Astrocyte (in vitro differentiated cells and primary cell): ENCODE data around the gene MYADM. TPM values are rescaled to one million over a fixed set of nuclear protein-coding genes. Genes with fewer than 3 reads are reported as not detected.
"Not testable (repeated sequence)": the region's sequence is repeated elsewhere in the genome, so short reads cannot be mapped to it uniquely, and the experiment has no call there.

ENCODE experiments used
- DNase-seq: peaks from one replicate; pipeline ENCODE4 v3.0.0-alpha.2; 2010; ENCODE audit warnings: low read depth
- FAIRE-seq: peaks from 2 replicates; lab custom pipeline; 2011; peaks lifted over from hg19 to GRCh38; lab: Jason Lieb, UNC
- H2AFZ ChIP-seq: 2 replicates; pipeline ENCODE4 v1.6.0; 2012; ENCODE audit warnings: low read depth, low read length, inconsistent platforms
- H3K27ac ChIP-seq: 2 replicates; pipeline ENCODE4 v1.5.1; 2011; ENCODE audit warnings: low read depth, low read length, inconsistent platforms
- H3K27me3 ChIP-seq: 2 replicates; pipeline ENCODE4 v1.6.0; 2011; ENCODE audit warnings: low read length, inconsistent platforms; ENCODE audit not compliant: insufficient read depth
- H3K36me3 ChIP-seq: 2 replicates; pipeline ENCODE4 v1.5.1; 2011; ENCODE audit warnings: low read length, inconsistent platforms; ENCODE audit not compliant: insufficient read depth
- H3K4me1 ChIP-seq: 2 replicates; pipeline ENCODE4 v1.5.1; 2011; ENCODE audit warnings: low read length, inconsistent platforms; ENCODE audit not compliant: insufficient read depth
- H3K4me2 ChIP-seq: 2 replicates; pipeline ENCODE4 v1.6.0; 2012; ENCODE audit warnings: low read length, inconsistent platforms
- H3K4me3 ChIP-seq: 2 replicates; pipeline ENCODE4 v1.5.1; 2011; ENCODE audit warnings: low read depth, mild to moderate bottlenecking, low read length, inconsistent platforms; ENCODE audit not compliant: insufficient read depth
- H3K79me2 ChIP-seq: 2 replicates; pipeline ENCODE4 v1.6.0; 2012; ENCODE audit warnings: mild to moderate bottlenecking, low read length, inconsistent platforms; ENCODE audit not compliant: insufficient read depth
- H3K9ac ChIP-seq: 2 replicates; pipeline ENCODE4 v1.6.0; 2012; ENCODE audit warnings: mild to moderate bottlenecking, low read length, inconsistent platforms
- H3K9me3 ChIP-seq: 2 replicates; pipeline ENCODE4 v1.5.1; 2012; ENCODE audit warnings: low read depth, mild to moderate bottlenecking, low read length, inconsistent platforms; ENCODE audit not compliant: insufficient read depth
- H4K20me1 ChIP-seq: 2 replicates; pipeline ENCODE4 v1.6.0; 2012; ENCODE audit warnings: low read length, inconsistent platforms; ENCODE audit not compliant: insufficient read depth
- H3K27ac Mint-ChIP-seq: one replicate; pipeline ENCODE4 v1.8.0; 2021; ENCODE audit warnings: mild to moderate bottlenecking, mixed read lengths; ENCODE audit not compliant: unreplicated experiment
- H3K27me3 Mint-ChIP-seq: one replicate; pipeline ENCODE4 v1.8.0; 2021; ENCODE audit warnings: low read depth, mixed read lengths; ENCODE audit not compliant: unreplicated experiment
- H3K36me3 Mint-ChIP-seq: one replicate; pipeline ENCODE4 v1.8.0; 2021; ENCODE audit warnings: low read depth, mixed read lengths; ENCODE audit not compliant: unreplicated experiment
- H3K4me1 Mint-ChIP-seq: one replicate; pipeline ENCODE4 v1.8.0; 2021; ENCODE audit warnings: low read depth, mixed read lengths; ENCODE audit not compliant: unreplicated experiment
- H3K4me3 Mint-ChIP-seq: one replicate; pipeline ENCODE4 v1.8.0; 2021; ENCODE audit warnings: mild to moderate bottlenecking, moderate library complexity, mixed read lengths; ENCODE audit not compliant: unreplicated experiment
- H3K9me3 Mint-ChIP-seq: one replicate; pipeline ENCODE4 v1.8.0; 2021; ENCODE audit warnings: mild to moderate bottlenecking, mixed read lengths; ENCODE audit not compliant: unreplicated experiment
- EZH2 ChIP-seq: IDR thresholded peaks from 2 replicates; pipeline ENCODE4 v1.6.1; 2012; ENCODE audit warnings: mild to moderate bottlenecking, low read length, inconsistent platforms; ENCODE audit not compliant: insufficient read depth
- total RNA-seq: library from RNA; stranded (reverse); gene quantifications from 2 replicates; pipeline ENCODE4 v1.2.1, GENCODE V29; 2021
- TF ChIP-seq, protein P1 (sequence below): IDR thresholded peaks from 2 replicates; pipeline ENCODE4 v1.5.1; 2011; ENCODE audit warnings: low read depth, mild to moderate bottlenecking, inconsistent platforms, low read length, moderate library complexity; ENCODE audit not compliant: insufficient read depth

Gene MYADM
- total RNA-seq, 1 donor from 2014 or later: 221 TPM

DNA sequence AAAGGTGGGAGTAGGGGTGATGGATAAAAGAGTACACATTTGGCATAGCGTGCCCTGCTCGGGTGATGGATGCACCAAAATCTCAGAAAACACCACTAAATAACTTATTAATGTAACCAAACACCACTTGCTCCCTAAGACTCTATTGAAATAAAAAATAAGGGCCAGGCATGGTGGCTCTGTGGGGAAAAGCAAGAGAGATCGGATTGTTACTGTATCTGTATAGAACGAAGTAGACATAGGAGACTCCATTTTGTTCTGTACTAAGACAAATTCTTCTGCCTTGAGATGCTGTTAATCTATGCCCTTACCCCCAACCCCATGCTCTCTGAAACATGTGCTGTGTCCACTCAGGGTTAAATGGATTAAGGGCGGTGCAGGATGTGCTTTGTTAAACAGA, 29.2 kb upstream of the MYADM start:
- not testable (repeated sequence) for H3K4me2 ChIP-seq, H3K4me1 ChIP-seq, H3K9me3 Mint-ChIP-seq, H3K36me3 ChIP-seq, H2AFZ ChIP-seq, H3K9me3 ChIP-seq, DNase-seq, H3K4me1 Mint-ChIP-seq, H3K79me2 ChIP-seq, H3K36me3 Mint-ChIP-seq, H3K27me3 ChIP-seq, H3K27ac Mint-ChIP-seq, H4K20me1 ChIP-seq, H3K4me3 Mint-ChIP-seq, H3K27ac ChIP-seq, H3K9ac ChIP-seq, FAIRE-seq, H3K4me3 ChIP-seq
- H3K27me3 Mint-ChIP-seq: peaks cover 17% of the 10 kb centered on the region

DNA sequence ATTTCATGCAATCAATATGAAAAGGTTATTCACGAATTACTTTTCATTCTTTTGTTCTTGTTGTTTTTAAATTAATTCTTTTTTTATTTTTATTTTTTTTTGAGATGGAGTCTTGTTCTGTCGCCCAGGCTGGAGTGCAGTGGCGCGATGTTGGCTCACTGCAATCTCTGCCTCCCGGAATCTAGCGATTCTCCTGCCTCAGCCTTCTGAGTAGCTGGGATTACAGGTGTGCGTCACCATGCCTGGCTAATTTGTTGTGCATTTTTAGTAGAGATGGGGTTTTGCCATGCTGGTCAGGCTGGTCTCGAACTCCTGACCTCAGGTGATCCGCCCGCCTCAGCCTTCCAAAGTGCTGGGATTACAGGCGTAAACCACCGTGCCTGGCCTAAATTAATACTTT, 27.4 kb upstream of the MYADM start:
- H3K9me3 ChIP-seq, H3K4me3 ChIP-seq, H4K20me1 ChIP-seq, H3K4me1 Mint-ChIP-seq, H3K36me3 Mint-ChIP-seq, H3K27ac Mint-ChIP-seq, H3K4me1 ChIP-seq, H3K27me3 Mint-ChIP-seq, H3K36me3 ChIP-seq, H3K9ac ChIP-seq, H3K4me3 Mint-ChIP-seq, DNase-seq, H3K9me3 Mint-ChIP-seq, H3K4me2 ChIP-seq, H3K27ac ChIP-seq, H3K27me3 ChIP-seq, H3K79me2 ChIP-seq, FAIRE-seq, H2AFZ ChIP-seq: not testable (repeated sequence)

DNA sequence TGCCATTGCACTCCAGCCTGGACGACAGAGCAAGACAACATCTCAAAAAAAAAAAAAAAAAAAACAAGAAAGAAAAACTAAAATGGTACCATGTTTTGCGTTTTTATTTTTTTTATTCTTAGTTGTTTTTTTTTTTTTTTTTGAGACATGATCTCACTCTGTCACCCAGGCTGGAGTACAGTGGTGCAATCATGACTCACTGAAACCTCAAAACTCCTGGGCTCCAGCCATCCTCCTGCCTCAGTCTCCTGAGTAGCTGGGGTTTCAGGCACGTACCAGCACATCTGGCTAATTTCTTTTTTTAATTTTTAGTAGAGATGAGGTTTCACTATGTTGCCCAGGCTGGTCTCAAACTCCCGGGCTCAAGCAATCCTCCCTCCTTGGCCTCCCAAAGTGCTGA, 26.8 kb upstream of the MYADM start:
- not testable (repeated sequence) for H3K9me3 ChIP-seq, H3K27me3 ChIP-seq, H3K4me3 ChIP-seq, H3K9me3 Mint-ChIP-seq, H3K4me1 Mint-ChIP-seq, H2AFZ ChIP-seq, H4K20me1 ChIP-seq, H3K4me1 ChIP-seq, H3K4me3 Mint-ChIP-seq, H3K79me2 ChIP-seq, FAIRE-seq, H3K36me3 Mint-ChIP-seq, H3K36me3 ChIP-seq, H3K27me3 Mint-ChIP-seq
- peak overlapping the region; percentile 1 for H3K9ac ChIP-seq
- peak overlapping the region; percentile 78 for H3K27ac Mint-ChIP-seq
- peak overlapping the region; percentile 71 for H3K27ac ChIP-seq
- peak overlapping the region; percentile 65 for H3K4me2 ChIP-seq
- DNase-seq: peak; percentile 85

DNA sequence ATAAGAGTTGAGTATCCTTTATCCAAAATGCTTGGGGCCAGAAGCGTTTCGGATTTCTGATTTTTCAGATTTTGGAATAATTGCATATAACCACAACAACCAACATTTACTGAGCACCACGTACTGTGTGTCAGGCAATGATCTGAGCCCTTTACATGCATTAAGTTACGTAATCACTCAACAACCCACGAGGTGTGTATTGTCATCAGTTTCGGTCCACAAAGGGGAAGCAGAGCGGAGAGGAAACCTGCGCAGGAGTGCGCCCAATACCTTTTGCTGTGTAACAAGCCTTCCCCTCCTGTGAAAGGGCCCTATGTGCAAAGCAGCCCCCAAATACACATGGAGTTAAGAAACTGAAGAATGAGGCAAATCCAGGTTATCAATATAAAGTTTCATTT, 22.8 kb upstream of the MYADM start:
- no peak for DNase-seq
- Mint-ChIP-seq H3K36me3 (no peaks in the 10 kb centered on the region), H3K4me1 (peaks cover 3% of the 10 kb centered on the region), H3K27ac (no peak overlapping the region), H3K4me3 (no peak overlapping the region), H3K9me3 (no peaks in the 10 kb centered on the region), H3K27me3 (no peaks in the 10 kb centered on the region)
- H3K4me3 ChIP-seq: no peak overlapping the region
- H3K4me2 ChIP-seq: no peak overlapping the region
- H3K27ac ChIP-seq: no peak overlapping the region
- no peak overlapping the region for H2AFZ ChIP-seq
- no peaks in the 10 kb centered on the region for H3K79me2 ChIP-seq
- peaks cover 12% of the 10 kb centered on the region for H3K4me1 ChIP-seq
- no peak overlapping the region for H3K9ac ChIP-seq
- H3K27me3 ChIP-seq: no peaks in the 10 kb centered on the region
- no peak for FAIRE-seq
- no peak for TF ChIP-seq EZH2
- TF ChIP-seq, protein P1, sequence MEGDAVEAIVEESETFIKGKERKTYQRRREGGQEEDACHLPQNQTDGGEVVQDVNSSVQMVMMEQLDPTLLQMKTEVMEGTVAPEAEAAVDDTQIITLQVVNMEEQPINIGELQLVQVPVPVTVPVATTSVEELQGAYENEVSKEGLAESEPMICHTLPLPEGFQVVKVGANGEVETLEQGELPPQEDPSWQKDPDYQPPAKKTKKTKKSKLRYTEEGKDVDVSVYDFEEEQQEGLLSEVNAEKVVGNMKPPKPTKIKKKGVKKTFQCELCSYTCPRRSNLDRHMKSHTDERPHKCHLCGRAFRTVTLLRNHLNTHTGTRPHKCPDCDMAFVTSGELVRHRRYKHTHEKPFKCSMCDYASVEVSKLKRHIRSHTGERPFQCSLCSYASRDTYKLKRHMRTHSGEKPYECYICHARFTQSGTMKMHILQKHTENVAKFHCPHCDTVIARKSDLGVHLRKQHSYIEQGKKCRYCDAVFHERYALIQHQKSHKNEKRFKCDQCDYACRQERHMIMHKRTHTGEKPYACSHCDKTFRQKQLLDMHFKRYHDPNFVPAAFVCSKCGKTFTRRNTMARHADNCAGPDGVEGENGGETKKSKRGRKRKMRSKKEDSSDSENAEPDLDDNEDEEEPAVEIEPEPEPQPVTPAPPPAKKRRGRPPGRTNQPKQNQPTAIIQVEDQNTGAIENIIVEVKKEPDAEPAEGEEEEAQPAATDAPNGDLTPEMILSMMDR: no peak
- no peaks in the 10 kb centered on the region for H3K36me3 ChIP-seq
- no peaks in the 10 kb centered on the region for H4K20me1 ChIP-seq
- H3K9me3 ChIP-seq: no peaks in the 10 kb centered on the region
